ENCODE measurements around the gene PTGDR2.

The PTGDR2 gene

DNA sequence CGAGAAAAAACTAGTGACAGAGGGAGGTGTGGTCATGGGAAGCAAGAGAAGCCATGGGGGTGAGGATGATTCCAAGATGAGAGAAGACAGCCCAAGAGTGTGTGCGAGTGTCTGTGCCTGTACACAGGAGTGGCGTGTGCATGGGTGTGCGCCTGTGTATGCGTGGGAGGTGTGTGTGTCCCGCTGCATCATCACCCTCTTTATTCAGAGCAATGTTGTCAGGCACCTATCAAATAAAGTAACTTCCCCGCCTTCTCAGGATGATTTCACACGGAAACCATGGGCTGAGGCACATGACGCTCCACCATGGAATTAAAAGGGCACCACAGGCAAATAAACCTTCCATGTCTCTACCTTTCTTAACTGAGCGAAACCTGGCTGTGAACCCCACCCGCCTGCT lies 46.1 kb downstream of the PTGDR2 start:
- DNase-seq (ENCODE audit: low read depth): no peak

DNA sequence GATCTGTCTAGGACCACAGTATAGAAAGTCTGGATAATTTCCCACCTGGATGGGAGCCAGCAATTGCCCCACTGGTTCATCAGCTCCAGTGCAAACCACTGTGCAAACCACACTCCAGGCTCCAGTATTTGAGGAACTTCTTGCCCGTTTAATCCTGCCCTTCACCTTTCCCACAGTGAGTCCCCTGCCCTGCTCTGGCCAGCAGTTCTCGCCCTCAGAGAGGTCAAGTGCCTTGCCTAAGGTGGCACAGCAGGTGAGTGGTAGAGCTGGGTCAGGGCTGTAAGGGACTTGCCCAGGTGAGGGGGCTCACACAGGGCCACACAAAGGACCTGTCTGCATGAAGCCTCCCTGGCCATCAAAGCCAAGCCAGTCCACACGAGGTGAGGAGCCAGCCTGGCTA lies 46.5 kb downstream of the PTGDR2 start:
- no peak for DNase-seq (ENCODE audit: low read depth)

DNA sequence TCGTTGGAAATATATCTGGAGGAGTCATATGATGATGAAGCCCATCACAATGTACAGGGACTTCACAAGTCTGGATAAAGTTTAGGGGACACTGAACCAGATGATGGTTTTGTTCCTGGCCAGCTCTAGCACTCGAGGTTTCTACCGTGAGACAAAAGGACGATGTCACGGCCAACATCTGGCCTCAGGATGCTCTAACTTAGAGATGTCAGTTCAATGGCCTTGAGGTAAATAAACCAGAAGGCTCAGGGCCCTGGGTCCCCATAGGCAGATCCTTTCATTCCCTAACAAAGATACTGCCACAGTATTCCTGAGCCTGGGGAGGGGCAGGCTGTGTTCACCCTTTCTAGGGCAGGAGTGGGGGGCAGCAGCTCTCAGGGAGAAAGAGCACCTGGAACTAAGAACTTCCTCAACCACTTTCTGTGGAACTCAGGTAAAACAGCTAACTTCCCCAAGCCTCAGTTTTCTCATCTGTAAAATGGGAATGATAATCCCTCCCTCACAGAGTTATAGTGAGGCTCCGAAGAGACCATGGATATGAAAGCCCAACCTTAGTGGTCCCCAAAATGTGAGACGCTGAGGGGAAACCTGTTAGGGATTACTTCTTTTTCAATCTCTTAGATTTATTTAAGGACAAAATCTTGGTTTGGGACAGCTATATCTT lies 52.3 kb downstream of the PTGDR2 start:
- DNase-seq (ENCODE audit: low read depth): no peak

DNA sequence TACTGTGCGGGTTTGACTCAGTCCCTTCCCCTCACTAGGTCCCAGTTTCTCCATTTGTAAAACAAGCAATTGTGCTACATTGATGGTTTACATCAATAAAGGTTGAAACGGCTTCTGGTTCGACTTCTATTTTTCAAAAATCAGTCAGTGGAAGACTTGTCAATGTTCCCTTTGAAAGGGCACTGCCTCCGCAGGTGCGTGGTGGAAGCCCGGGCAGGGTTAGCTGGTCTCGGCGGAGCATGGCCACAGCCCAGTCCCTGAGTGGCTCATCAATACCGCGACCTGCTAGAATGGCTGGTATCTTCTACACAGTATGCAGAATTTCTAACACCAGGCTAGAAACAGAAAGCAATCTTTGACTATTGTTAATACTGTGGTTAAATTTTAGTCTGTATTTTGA lies 54.6 kb downstream of the PTGDR2 start:
- no peak for DNase-seq (ENCODE audit: low read depth)

Data from amniotic epithelial cell (primary cell).